ENCODE data around the gene SDHA. TPM values are rescaled to one million over a fixed set of nuclear protein-coding genes. Genes with fewer than 3 reads are reported as not detected.
A peak's percentile ranks its signal among the peaks of the same experiment; 100 is the strongest.

SDHA gene
- total and polyA plus RNA-seq, 7 experiments from 2014 or later: 120 to 205 (median 160) TPM

- Histone ChIP-seq H3K27me3 (ENCODE audit: control insufficient read depth in 2 of 2, insufficient read depth in 2 of 2, low read length in 2 of 2) (no peaks in the 10 kb centered on the region), H3K36me3 (ENCODE audit: control insufficient read depth in 2 of 3, insufficient read depth in 3 of 3, low read length in 3 of 3) (no peaks in the 10 kb centered on the region), H3K9me3 (ENCODE audit: control insufficient read depth in 2 of 3, low read length in 3 of 3) (no peaks in the 10 kb centered on the region), H3K4me1 (ENCODE audit: control insufficient read depth in 2 of 2, insufficient read depth in 2 of 2, low read length in 2 of 2) (no peaks in the 10 kb centered on the region), H3K27ac (ENCODE audit: low read depth, low read length) (no peak overlapping the region), H3K4me3 (ENCODE audit: low read length) (no peak overlapping the region)
- ATAC-seq (no peak), DNase-seq (no peak)
- POLR2A ChIA-PET: no interaction called here
- intact Hi-C loops (cut with micrococcal nuclease): no loop called here
- Mint-ChIP-seq H3K27me3 (peaks cover 0 to 9% (median 0%) of the 10 kb centered on the region in 5 donors), H3K9me3 (no peaks in the 10 kb centered on the region), H3K36me3 (no peaks in the 10 kb centered on the region), H3K4me3 (no peak overlapping the region), H3K27ac (no peak overlapping the region), H3K4me1 (no peaks in the 10 kb centered on the region)
- CTCF ChIA-PET: no interaction called here
These were observed 38.7 kb upstream of the SDHA start for GRCh38 chr5:179401-179800.

- Mint-ChIP-seq H3K27ac (no peak overlapping the region), H3K4me3 (no peak overlapping the region), H3K27me3 (peaks cover 0 to 9% (median 0%) of the 10 kb centered on the region in 5 donors), H3K4me1 (no peaks in the 10 kb centered on the region), H3K36me3 (no peaks in the 10 kb centered on the region), H3K9me3 (no peaks in the 10 kb centered on the region)
- ATAC-seq (no peak), DNase-seq (no peak)
- Histone ChIP-seq H3K27me3 (ENCODE audit: control insufficient read depth in 2 of 2, insufficient read depth in 2 of 2, low read length in 2 of 2) (no peaks in the 10 kb centered on the region), H3K4me1 (ENCODE audit: control insufficient read depth in 2 of 2, insufficient read depth in 2 of 2, low read length in 2 of 2) (no peaks in the 10 kb centered on the region), H3K36me3 (ENCODE audit: control insufficient read depth in 2 of 3, insufficient read depth in 3 of 3, low read length in 3 of 3) (no peaks in the 10 kb centered on the region), H3K27ac (ENCODE audit: low read depth, low read length) (no peak overlapping the region), H3K9me3 (ENCODE audit: control insufficient read depth in 2 of 3, low read length in 3 of 3) (no peaks in the 10 kb centered on the region), H3K4me3 (ENCODE audit: low read length) (no peak overlapping the region)
- intact Hi-C loops (cut with micrococcal nuclease): no loop called here
- CTCF ChIA-PET: no interaction called here
- POLR2A ChIA-PET: no interaction called here
These were observed 37.7 kb upstream of the SDHA start for GRCh38 chr5:180286-180918.

DNA sequence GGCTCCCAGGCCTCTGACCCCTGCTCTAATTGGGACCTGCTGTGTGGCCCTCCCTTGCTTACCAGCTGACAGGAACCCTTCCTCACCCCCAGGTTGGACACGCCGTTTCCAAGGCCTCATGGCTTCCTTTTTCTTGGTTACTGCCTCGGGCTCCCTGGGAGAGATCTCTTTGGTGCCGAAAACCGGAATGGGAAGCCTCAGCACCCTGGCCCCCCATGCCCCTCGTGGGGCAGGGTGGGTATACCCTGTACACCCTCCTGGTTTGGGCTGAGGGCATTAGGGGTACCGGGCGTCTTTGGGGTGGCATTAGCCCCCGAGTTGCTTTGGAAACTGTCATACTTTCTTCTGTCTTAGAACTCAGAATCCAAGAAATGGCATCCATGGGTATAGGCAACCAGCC is 37.0 kb upstream of the SDHA start:
- ChIA-PET POLR2A (no interaction called here), CTCF (no interaction called here)
- Histone ChIP-seq H3K27ac (ENCODE audit: low read depth, low read length) (no peak overlapping the region), H3K36me3 (ENCODE audit: control insufficient read depth in 2 of 3, insufficient read depth in 3 of 3, low read length in 3 of 3) (no peaks in the 10 kb centered on the region), H3K4me1 (ENCODE audit: control insufficient read depth in 2 of 2, insufficient read depth in 2 of 2, low read length in 2 of 2) (no peaks in the 10 kb centered on the region), H3K4me3 (ENCODE audit: low read length) (no peak overlapping the region), H3K9me3 (ENCODE audit: control insufficient read depth in 2 of 3, low read length in 3 of 3) (no peaks in the 10 kb centered on the region), H3K27me3 (ENCODE audit: control insufficient read depth in 2 of 2, insufficient read depth in 2 of 2, low read length in 2 of 2) (no peaks in the 10 kb centered on the region)
- Mint-ChIP-seq H3K9me3 (no peaks in the 10 kb centered on the region), H3K27me3 (peaks cover 0 to 9% (median 0%) of the 10 kb centered on the region in 5 donors), H3K36me3 (no peaks in the 10 kb centered on the region), H3K4me1 (no peaks in the 10 kb centered on the region), H3K4me3 (no peak overlapping the region), H3K27ac (no peak overlapping the region)
- ATAC-seq (no peak), DNase-seq (no peak)
- intact Hi-C loops (cut with micrococcal nuclease): no loop called here

GRCh38 chr5:181566-181965 is 36.6 kb upstream of the SDHA start:
- H3K27ac ChIP-seq (ENCODE audit: low read depth, low read length): no peak overlapping the region
- no peaks in the 10 kb centered on the region for H3K36me3 Mint-ChIP-seq
- no peaks in the 10 kb centered on the region for H3K4me1 Mint-ChIP-seq
- ATAC-seq: no peak
- H3K9me3 ChIP-seq (ENCODE audit: control insufficient read depth in 2 of 3, low read length in 3 of 3): no peaks in the 10 kb centered on the region
- H3K27me3 ChIP-seq (ENCODE audit: control insufficient read depth in 2 of 2, insufficient read depth in 2 of 2, low read length in 2 of 2): no peaks in the 10 kb centered on the region
- no peaks in the 10 kb centered on the region for H3K36me3 ChIP-seq (ENCODE audit: control insufficient read depth in 2 of 3, insufficient read depth in 3 of 3, low read length in 3 of 3)
- H3K9me3 Mint-ChIP-seq: no peaks in the 10 kb centered on the region
- DNase-seq: no peak
- H3K27me3 Mint-ChIP-seq: peaks cover 0 to 9% (median 0%) of the 10 kb centered on the region in 5 donors
- H3K4me3 Mint-ChIP-seq: no peak overlapping the region
- no peak overlapping the region for H3K4me3 ChIP-seq (ENCODE audit: low read length)
- H3K27ac Mint-ChIP-seq: no peak overlapping the region
- H3K4me1 ChIP-seq (ENCODE audit: control insufficient read depth in 2 of 2, insufficient read depth in 2 of 2, low read length in 2 of 2): no peaks in the 10 kb centered on the region
- ChIA-PET CTCF (no interaction called here), POLR2A (no interaction called here)
- intact Hi-C loops (cut with micrococcal nuclease): no loop called here

GRCh38 chr5:182126-182525 is 36.0 kb upstream of the SDHA start:
- Mint-ChIP-seq H3K4me1 (no peaks in the 10 kb centered on the region), H3K27me3 (peaks cover 0 to 9% (median 0%) of the 10 kb centered on the region in 5 donors), H3K36me3 (no peaks in the 10 kb centered on the region), H3K27ac (no peak overlapping the region), H3K4me3 (no peak overlapping the region), H3K9me3 (no peaks in the 10 kb centered on the region)
- CTCF ChIA-PET: no interaction called here
- no peak overlapping the region for H3K4me3 ChIP-seq (ENCODE audit: low read length)
- ATAC-seq (no peak), DNase-seq (no peak)
- POLR2A ChIA-PET: no interaction called here
- no peaks in the 10 kb centered on the region for H3K27me3 ChIP-seq (ENCODE audit: control insufficient read depth in 2 of 2, insufficient read depth in 2 of 2, low read length in 2 of 2)
- no peaks in the 10 kb centered on the region for H3K9me3 ChIP-seq (ENCODE audit: control insufficient read depth in 2 of 3, low read length in 3 of 3)
- intact Hi-C loops (cut with micrococcal nuclease): no loop called here
- no peaks in the 10 kb centered on the region for H3K36me3 ChIP-seq (ENCODE audit: control insufficient read depth in 2 of 3, insufficient read depth in 3 of 3, low read length in 3 of 3)
- H3K4me1 ChIP-seq (ENCODE audit: control insufficient read depth in 2 of 2, insufficient read depth in 2 of 2, low read length in 2 of 2): no peaks in the 10 kb centered on the region
- no peak overlapping the region for H3K27ac ChIP-seq (ENCODE audit: low read depth, low read length)

DNA sequence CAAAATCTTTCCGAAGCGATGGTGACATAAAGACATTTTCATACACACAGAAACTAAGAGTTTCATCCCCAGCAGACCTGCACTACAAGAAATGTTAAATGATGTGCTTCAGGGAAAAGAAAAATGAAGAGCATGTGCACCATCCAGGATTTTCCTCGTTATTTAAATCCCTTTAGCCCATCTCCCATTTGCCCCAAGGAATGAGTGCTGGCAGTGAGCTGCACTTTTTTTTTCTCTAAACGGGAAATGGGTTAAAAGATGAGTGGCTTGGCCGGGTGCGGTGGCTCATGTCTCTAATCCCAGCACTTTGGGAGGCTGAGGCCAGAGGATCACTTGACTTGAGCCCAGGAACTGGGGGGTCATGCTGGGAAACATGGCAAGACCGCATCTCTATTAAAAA is 33.6 kb upstream of the SDHA start:
- ATAC-seq (no peak), DNase-seq (no peak)
- Histone ChIP-seq H3K27me3 (ENCODE audit: control insufficient read depth in 2 of 2, insufficient read depth in 2 of 2, low read length in 2 of 2) (no peaks in the 10 kb centered on the region), H3K36me3 (ENCODE audit: control insufficient read depth in 2 of 3, insufficient read depth in 3 of 3, low read length in 3 of 3) (no peaks in the 10 kb centered on the region), H3K4me3 (ENCODE audit: low read length) (no peak overlapping the region), H3K4me1 (ENCODE audit: control insufficient read depth in 2 of 2, insufficient read depth in 2 of 2, low read length in 2 of 2) (peaks cover 0 to 6% of the 10 kb centered on the region in 2 donors), H3K27ac (ENCODE audit: low read depth, low read length) (no peak overlapping the region), H3K9me3 (ENCODE audit: control insufficient read depth in 2 of 3, low read length in 3 of 3) (no peaks in the 10 kb centered on the region)
- Mint-ChIP-seq H3K36me3 (no peaks in the 10 kb centered on the region), H3K27me3 (peaks cover 0 to 9% (median 0%) of the 10 kb centered on the region in 5 donors), H3K4me1 (peaks cover 5 to 8% (median 6%) of the 10 kb centered on the region in 7 donors), H3K27ac (peak overlapping the region in 1 of 9 donors; percentile 19), H3K9me3 (peaks cover 0 to 2% (median 0%) of the 10 kb centered on the region in 11 donors), H3K4me3 (no peak overlapping the region)
- CTCF ChIA-PET: interaction anchor here (0.6 kb wide), 1 partner anchor 9 kb away, joined by 3 read pairs; no protein-coding TSS in a partner anchor
- intact Hi-C loops (cut with micrococcal nuclease): no loop called here
- POLR2A ChIA-PET: no interaction called here
